Measurements from ENCODE around the gene ENTREP1. TPM values are rescaled to one million over a fixed set of nuclear protein-coding genes. Genes with fewer than 3 reads are reported as not detected.

Gene ENTREP1
- total RNA-seq = 0.81 TPM in 1 of 2 replicates, not detected in the other

GRCh38 chr9:69324549-69325401, at the start of gene ENTREP1:
Gene ENTREP1 (plus strand): TSS chr9:69325215. CDS start chr9:69325310, 95 bp downstream.

Other genes starting within 250 kb of the ENTREP1 start
- gene TJP2, start 150.9 kb upstream of the ENTREP1 start, total RNA-seq = 52.0 and 57.6 TPM in 2 replicates